GM12892 (cell line): Measurements from ENCODE around the gene HOXC10.

ENCODE experiments used
- POLR2A ChIP-seq: IDR thresholded peaks from 2 replicates; pipeline ENCODE4 v1.6.1; 2011; ENCODE audit warnings: low read depth, low read length, control low read depth
- POLR2AphosphoS5 ChIP-seq: IDR thresholded peaks from 2 replicates; pipeline ENCODE4 v1.6.1; 2011; ENCODE audit warnings: low read depth, low read length, control low read depth
- TAF1 ChIP-seq: IDR thresholded peaks from 2 replicates; pipeline ENCODE4 v1.6.1; 2011; ENCODE audit warnings: low read depth, mild to moderate bottlenecking, control low read depth, low read length, borderline replicate concordance

DNA sequence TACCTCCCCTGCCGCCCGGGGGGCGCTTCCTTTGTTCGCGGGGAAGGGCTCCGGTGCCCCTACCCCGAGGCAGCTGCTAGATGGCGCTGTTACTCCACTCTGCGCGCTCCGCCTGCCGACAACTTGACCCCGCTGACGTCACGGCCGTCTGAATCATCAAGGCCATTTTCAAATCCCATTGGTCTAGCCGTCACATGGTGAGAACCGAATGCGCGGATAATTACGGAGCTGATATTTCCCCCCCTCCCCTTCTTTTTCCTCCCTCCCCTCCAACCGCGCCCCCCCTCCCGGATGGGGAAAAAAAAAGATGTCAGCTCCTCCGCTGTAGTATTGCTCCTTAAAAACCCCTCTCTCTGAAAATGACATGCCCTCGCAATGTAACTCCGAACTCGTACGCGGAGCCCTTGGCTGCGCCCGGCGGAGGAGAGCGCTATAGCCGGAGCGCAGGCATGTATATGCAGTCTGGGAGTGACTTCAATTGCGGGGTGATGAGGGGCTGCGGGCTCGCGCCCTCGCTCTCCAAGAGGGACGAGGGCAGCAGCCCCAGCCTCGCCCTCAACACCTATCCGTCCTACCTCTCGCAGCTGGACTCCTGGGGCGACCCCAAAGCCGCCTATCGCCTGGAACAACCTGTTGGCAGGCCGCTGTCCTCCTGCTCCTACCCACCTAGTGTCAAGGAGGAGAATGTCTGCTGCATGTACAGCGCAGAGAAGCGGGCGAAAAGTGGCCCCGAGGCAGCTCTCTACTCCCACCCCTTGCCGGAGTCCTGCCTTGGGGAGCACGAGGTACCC is at the start of gene HOXC10:
- no peak for TF ChIP-seq POLR2AphosphoS5
- TF ChIP-seq TAF1 = no peak
- TF ChIP-seq POLR2A = no peak
